Measurements from ENCODE around the gene KCNH2. TPM values are rescaled to one million over a fixed set of nuclear protein-coding genes. Genes with fewer than 3 reads are reported as not detected.

The KCNH2 gene
- total RNA-seq, 1 experiment from 2014 or later = 1.8 TPM

GRCh38 chr7:150959739-150960734 lies 18.1 kb downstream of the KCNH2 start:
- no peak for ATAC-seq
- BruUV-seq (replicated peaks) = no TSS peak
- in situ Hi-C loops (cut with HindIII; ENCODE audit: low pct_unique_long_range_greater_than_20kb, low sequenced_read_pairs) = no loop called here
- CTCF ChIA-PET = interaction anchor here (0.7 kb wide), 1 partner anchor 59 kb away, joined by 3 read pairs; no protein-coding TSS in a partner anchor
- TF ChIP-seq REST (IDR thresholded peaks at IDR 0.05; ENCODE audit: insufficient read depth in 1 of 2, low read depth in 2 of 2, low read length in 1 of 2) (no peak), CTCF (IDR thresholded peaks at IDR 0.05) (no peak), SIN3A (IDR thresholded peaks at IDR 0.05; ENCODE audit: borderline replicate concordance, insufficient read depth, low read depth, low read length) (no peak), TCF7L2 (IDR thresholded peaks at IDR 0.05; ENCODE audit: low read depth, low read length) (no peak), POLR2AphosphoS5 (IDR thresholded peaks at IDR 0.05; ENCODE audit: low read depth, low read length) (no peak)
- no peak for DNase-seq (ENCODE audit: low read depth, low spot score)
- Histone ChIP-seq H3K27ac (ENCODE audit: low read length) (no peak overlapping the region), H3K4me3 (ENCODE audit: low read depth in 2 of 2, low read length in 2 of 2) (no peak overlapping the region), H3K9me3 (ENCODE audit: control insufficient read depth, insufficient read depth, low read depth, low read length) (no peaks in the 10 kb centered on the region), H3K36me3 (ENCODE audit: control insufficient read depth, insufficient read depth, low read length) (no peaks in the 10 kb centered on the region), H3K27me3 (ENCODE audit: control insufficient read depth, insufficient read depth, low read length) (no peaks in the 10 kb centered on the region), H3K4me1 (ENCODE audit: control insufficient read depth, insufficient read depth, low read length) (peaks cover 3% of the 10 kb centered on the region)
- intact Hi-C loops (cut with micrococcal nuclease; ENCODE audit: unreplicated experiment) = loop anchor here (5.0 kb wide), 1 partner anchor 57 kb away; no protein-coding TSS in a partner anchor
- POLR2A ChIA-PET = no interaction called here

- CTCF ChIA-PET = interaction anchor here (0.7 kb wide), 1 partner anchor 60 kb away, joined by 3 read pairs; no protein-coding TSS in a partner anchor
- DNase-seq (ENCODE audit: low read depth, low spot score) = no peak
- Histone ChIP-seq H3K4me1 (ENCODE audit: control insufficient read depth, insufficient read depth, low read length) (peaks cover 3% of the 10 kb centered on the region; the same call in 1 of the 2 replicates), H3K27ac (ENCODE audit: low read length) (no peak overlapping the region), H3K27me3 (ENCODE audit: control insufficient read depth, insufficient read depth, low read length) (no peaks in the 10 kb centered on the region), H3K36me3 (ENCODE audit: control insufficient read depth, insufficient read depth, low read length) (no peaks in the 10 kb centered on the region), H3K4me3 (ENCODE audit: low read depth in 2 of 2, low read length in 2 of 2) (no peak overlapping the region), H3K9me3 (ENCODE audit: control insufficient read depth, insufficient read depth, low read depth, low read length) (no peaks in the 10 kb centered on the region)
- in situ Hi-C loops (cut with HindIII; ENCODE audit: low pct_unique_long_range_greater_than_20kb, low sequenced_read_pairs) (no loop called here), intact Hi-C loops (cut with micrococcal nuclease; ENCODE audit: unreplicated experiment) (no loop called here)
- no peak for TF ChIP-seq TCF7L2 (IDR thresholded peaks at IDR 0.05; ENCODE audit: low read depth, low read length)
- no peak for TF ChIP-seq POLR2AphosphoS5 (IDR thresholded peaks at IDR 0.05; ENCODE audit: low read depth, low read length)
- TF ChIP-seq CTCF (IDR thresholded peaks at IDR 0.05) = no peak
- no peak for TF ChIP-seq REST (IDR thresholded peaks at IDR 0.05; ENCODE audit: insufficient read depth in 1 of 2, low read depth in 2 of 2, low read length in 1 of 2)
- no peak for TF ChIP-seq SIN3A (IDR thresholded peaks at IDR 0.05; ENCODE audit: borderline replicate concordance, insufficient read depth, low read depth, low read length)
- POLR2A ChIA-PET = no interaction called here
- no TSS peak for BruUV-seq (replicated peaks)
- no peak for ATAC-seq
These were observed 19.0 kb downstream of the KCNH2 start for GRCh38 chr7:150959081-150959480.
